PC-9 (cell line): ENCODE results near the gene CUL3.

Experiments used
- CTCF ChIP-seq: fragments of 200-600 bp; sonication (generic); conservative IDR thresholded peaks from 2 replicates; pipeline ENCODE4 v1.6.1; 2017; ENCODE audit warnings: mixed run types, antibody characterized with exemption, mild to moderate bottlenecking, moderate library complexity
- EZH2 ChIP-seq: fragments of 200-600 bp; sonication (generic); IDR thresholded peaks from 2 replicates; pipeline ENCODE4 v1.8.0; 2017; ENCODE audit warnings: antibody characterized with exemption, low read depth

DNA sequence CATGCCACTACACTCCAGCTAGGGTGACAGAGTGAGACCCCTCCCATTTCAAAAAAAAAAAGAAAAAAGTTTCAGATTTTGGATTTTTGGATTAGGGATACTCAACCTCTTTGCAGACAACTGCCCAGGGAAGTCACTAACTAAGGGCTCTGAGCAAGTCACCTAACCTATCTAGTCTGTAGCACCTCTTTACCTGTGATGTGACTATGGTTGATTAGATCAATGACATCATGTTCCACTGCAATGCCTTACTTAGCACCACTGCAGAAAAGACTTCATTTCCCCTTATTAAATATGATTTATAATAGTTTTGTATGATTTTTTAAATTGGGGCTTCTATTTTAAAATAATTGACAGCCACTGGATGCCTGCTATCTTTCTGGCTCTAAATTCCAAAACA is 41.2 kb downstream of the CUL3 start:
- no peak for TF ChIP-seq CTCF
- TF ChIP-seq EZH2, result no peak
